ENCODE data around the gene ITFG1.

- TF ChIP-seq POLR2AphosphoS5 (IDR thresholded peaks at IDR 0.05), result no peak
- TF ChIP-seq POLR2A (IDR thresholded peaks at IDR 0.05), result no peak
- TF ChIP-seq, protein P1, sequence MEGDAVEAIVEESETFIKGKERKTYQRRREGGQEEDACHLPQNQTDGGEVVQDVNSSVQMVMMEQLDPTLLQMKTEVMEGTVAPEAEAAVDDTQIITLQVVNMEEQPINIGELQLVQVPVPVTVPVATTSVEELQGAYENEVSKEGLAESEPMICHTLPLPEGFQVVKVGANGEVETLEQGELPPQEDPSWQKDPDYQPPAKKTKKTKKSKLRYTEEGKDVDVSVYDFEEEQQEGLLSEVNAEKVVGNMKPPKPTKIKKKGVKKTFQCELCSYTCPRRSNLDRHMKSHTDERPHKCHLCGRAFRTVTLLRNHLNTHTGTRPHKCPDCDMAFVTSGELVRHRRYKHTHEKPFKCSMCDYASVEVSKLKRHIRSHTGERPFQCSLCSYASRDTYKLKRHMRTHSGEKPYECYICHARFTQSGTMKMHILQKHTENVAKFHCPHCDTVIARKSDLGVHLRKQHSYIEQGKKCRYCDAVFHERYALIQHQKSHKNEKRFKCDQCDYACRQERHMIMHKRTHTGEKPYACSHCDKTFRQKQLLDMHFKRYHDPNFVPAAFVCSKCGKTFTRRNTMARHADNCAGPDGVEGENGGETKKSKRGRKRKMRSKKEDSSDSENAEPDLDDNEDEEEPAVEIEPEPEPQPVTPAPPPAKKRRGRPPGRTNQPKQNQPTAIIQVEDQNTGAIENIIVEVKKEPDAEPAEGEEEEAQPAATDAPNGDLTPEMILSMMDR (IDR thresholded peaks at IDR 0.05), result no peak
These were observed 97.1 kb downstream of the ITFG1 start for GRCh38 chr16:47363761-47364160.
